ENCODE data around the gene AIFM3.

AIFM3 gene

GRCh38 chr22:20944042-20944441 is 23.0 kb upstream of the AIFM3 start:
- DNase-seq (ENCODE audit: low read depth), result no peak
- H3K4me3 ChIP-seq (ENCODE audit: low read length), result no peak overlapping the region
- no peak for TF ChIP-seq CTCF (IDR thresholded peaks at IDR 0.05; ENCODE audit: insufficient read depth, low read depth, low read length, missing control alignments)

DNA sequence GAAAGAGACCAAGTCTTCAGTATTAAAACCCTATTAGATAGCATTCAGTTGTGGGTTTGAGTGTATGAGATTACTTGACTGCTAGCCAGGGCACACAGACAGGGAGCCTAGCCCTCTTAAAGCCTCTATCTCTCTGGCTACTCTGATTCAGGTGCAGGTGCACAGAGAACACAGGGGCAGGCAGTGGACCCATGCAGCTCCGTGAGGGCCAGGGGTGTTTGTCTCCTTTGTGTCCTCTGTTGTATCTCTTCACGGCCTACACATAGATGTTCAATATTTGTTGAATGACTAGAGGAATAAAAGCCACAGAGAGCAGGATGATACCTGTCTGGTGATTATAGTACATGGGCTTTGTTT is 21.5 kb upstream of the AIFM3 start:
- no peak overlapping the region for H3K4me3 ChIP-seq (ENCODE audit: low read length)
- DNase-seq (ENCODE audit: low read depth), result no peak
- TF ChIP-seq CTCF (IDR thresholded peaks at IDR 0.05; ENCODE audit: insufficient read depth, low read depth, low read length, missing control alignments), result no peak

DNA sequence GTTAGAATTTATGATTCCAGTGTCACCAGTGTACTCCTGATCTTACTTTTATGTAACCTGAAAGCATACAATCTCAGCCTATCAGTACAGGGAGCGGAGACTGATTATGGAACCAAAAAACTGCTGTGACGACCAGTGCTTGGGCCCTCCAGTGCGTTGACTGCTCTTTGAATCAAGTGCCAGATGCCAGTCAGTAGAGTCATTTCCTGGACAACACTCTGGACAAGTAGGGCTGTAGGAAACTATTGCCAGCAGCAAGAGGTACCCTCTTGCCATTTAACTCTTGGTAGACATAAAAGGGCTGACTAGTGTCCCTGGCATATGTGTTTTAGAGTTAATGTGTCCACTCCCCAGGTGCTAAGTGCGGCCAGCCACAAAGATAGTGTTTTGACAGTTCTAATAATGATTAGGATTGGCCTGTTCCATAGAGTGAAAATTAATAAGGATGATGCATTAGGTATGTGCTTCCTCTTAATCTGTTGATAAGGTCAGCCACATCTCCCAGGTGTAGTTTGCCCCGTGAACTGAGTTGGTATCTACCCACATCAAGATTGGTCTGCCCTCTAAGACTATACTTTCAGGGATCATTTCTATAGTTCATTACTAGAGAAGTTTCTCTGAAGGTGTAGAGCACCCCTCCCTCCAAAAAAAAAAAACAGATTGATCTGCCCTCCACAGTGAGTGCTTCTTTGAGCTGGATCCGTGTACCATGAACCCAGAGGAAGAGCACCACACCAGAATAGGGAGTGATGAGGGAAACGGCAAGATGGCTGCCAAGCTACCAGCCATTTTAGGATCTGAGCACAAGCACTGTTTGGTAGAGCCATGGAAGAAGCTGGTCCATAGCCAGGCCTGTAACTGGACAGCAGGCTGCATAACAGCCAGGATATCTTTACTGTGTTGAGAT is 20.7 kb upstream of the AIFM3 start:
- no peak overlapping the region for H3K4me3 ChIP-seq (ENCODE audit: low read length)
- peak; percentile 57 for DNase-seq (ENCODE audit: low read depth)
- no peak for TF ChIP-seq CTCF (IDR thresholded peaks at IDR 0.05; ENCODE audit: insufficient read depth, low read depth, low read length, missing control alignments)

- no peak overlapping the region for H3K4me3 ChIP-seq (ENCODE audit: low read length)
- no peak for DNase-seq (ENCODE audit: low read depth)
- no peak for TF ChIP-seq CTCF (IDR thresholded peaks at IDR 0.05; ENCODE audit: insufficient read depth, low read depth, low read length, missing control alignments)
Observed at GRCh38 chr22:20946991-20947390, 20.1 kb upstream of the AIFM3 start.

DNA sequence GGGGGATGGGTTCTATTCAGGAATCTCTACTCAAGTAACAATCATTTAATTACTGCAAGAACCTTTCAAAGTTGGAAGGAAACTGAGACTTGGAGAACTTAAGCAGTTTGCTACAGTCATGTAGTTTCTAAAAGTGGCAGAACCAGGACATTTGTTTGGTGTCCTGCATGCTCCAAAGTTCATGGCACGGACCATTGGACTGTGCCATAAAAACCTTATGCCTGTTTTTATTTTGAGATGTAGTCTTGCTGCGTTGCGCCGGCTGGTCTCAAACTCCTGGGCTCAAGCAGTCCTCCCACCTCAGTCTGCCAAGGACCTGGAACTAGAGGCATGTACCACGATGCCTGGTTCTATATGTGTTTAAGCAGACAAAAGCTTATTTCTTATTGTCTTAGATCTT is 18.6 kb upstream of the AIFM3 start:
- TF ChIP-seq CTCF (IDR thresholded peaks at IDR 0.05; ENCODE audit: insufficient read depth, low read depth, low read length, missing control alignments), result no peak
- no peak for DNase-seq (ENCODE audit: low read depth)
- H3K4me3 ChIP-seq (ENCODE audit: low read length), result no peak overlapping the region

GRCh38 chr22:20948989-20949388 is 18.1 kb upstream of the AIFM3 start:
- H3K4me3 ChIP-seq (ENCODE audit: low read length), result no peak overlapping the region
- no peak for DNase-seq (ENCODE audit: low read depth)
- no peak for TF ChIP-seq CTCF (IDR thresholded peaks at IDR 0.05; ENCODE audit: insufficient read depth, low read depth, low read length, missing control alignments)

DNA sequence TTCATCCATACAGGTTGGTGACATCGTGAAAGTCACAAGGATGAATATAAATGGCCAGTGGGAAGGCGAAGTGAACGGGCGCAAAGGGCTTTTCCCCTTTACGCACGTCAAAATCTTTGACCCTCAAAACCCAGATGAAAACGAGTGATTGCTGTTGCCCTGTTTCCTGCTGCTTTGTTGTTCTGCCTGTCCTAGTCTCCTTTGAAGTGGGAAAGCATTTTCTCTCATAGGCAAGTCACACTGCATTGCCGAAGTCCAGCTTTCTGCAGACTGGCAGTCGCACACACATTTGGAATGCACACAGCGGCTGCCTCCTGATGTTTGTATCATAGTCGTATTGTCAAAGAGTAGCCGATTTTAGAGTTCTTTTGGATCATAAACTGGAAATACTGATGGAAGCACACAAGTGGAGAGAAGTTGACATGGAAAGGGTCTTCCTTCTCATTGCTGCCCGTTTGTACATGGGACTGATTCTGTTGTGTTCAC is 17.3 kb upstream of the AIFM3 start:
- DNase-seq (ENCODE audit: low read depth), result no peak
- no peak for TF ChIP-seq CTCF (IDR thresholded peaks at IDR 0.05; ENCODE audit: insufficient read depth, low read depth, low read length, missing control alignments)
- no peak overlapping the region for H3K4me3 ChIP-seq (ENCODE audit: low read length)
